HepG2 (cell line): ENCODE results near the gene SEC14L5. TPM values are rescaled to one million over a fixed set of nuclear protein-coding genes. Genes with fewer than 3 reads are reported as not detected.

ENCODE experiments used
- ARNT2 ChIP-seq: sonication (generic); formaldehyde crosslinking; IDR thresholded peaks from 2 replicates; pipeline ENCODE4 v1.8.0; 2022; ENCODE audit warnings: mild to moderate bottlenecking, low read depth, missing genetic modification reagents, moderate library complexity
- ATF4 ChIP-seq, 2 experiments: fragments of 450-650 bp in 1 of 2; sonication (generic) in 1 of 2; formaldehyde crosslinking; IDR thresholded peaks; 2 replicates each; pipeline versions ENCODE4 v1.5.0 to v1.8.0; 2020 to 2022; ENCODE audit warnings: mild to moderate bottlenecking in 1 of 2, missing genetic modification reagents in 1 of 2
- ATM ChIP-seq: fragments of 450-650 bp; IDR thresholded peaks from 2 replicates; pipeline ENCODE4 v1.7.1; 2017; ENCODE audit warnings: mild to moderate bottlenecking, borderline replicate concordance
- GATA4 ChIP-seq: sonication (generic); IDR thresholded peaks from 2 replicates; pipeline ENCODE4 v1.6.1; 2016; ENCODE audit warnings: antibody characterized with exemption, low read depth, borderline replicate concordance
- HDAC1 ChIP-seq: sonication (generic); formaldehyde crosslinking; IDR thresholded peaks from 2 replicates; pipeline ENCODE4 v1.5.1; 2020; ENCODE audit warnings: mild to moderate bottlenecking, missing genetic modification reagents
- MEF2D ChIP-seq: sonication (generic); formaldehyde crosslinking; IDR thresholded peaks from 2 replicates; pipeline ENCODE4 v1.5.1; 2020; ENCODE audit warnings: mild to moderate bottlenecking, missing genetic modification reagents
- MTA1 ChIP-seq: sonication (generic); formaldehyde crosslinking; IDR thresholded peaks from 2 replicates; pipeline ENCODE4 v1.4.0; 2020; ENCODE audit warnings: missing genetic modification reagents, mild to moderate bottlenecking, borderline replicate concordance
- MYC ChIP-seq: sonication (generic); formaldehyde crosslinking; IDR thresholded peaks from 2 replicates; pipeline ENCODE4 v1.9.0; 2021; ENCODE audit warnings: missing genetic modification reagents, borderline replicate concordance
- NFRKB ChIP-seq: fragments of 450-650 bp; IDR thresholded peaks from 2 replicates; pipeline ENCODE4 v1.6.1; 2017
- RAD21 ChIP-seq: fragments of 450-650 bp; formaldehyde crosslinking; IDR thresholded peaks from 2 replicates; pipeline ENCODE4 v1.5.0; 2020; ENCODE audit warnings: mild to moderate bottlenecking
- RXRA ChIP-seq: sonication (generic); formaldehyde crosslinking; IDR thresholded peaks from 2 replicates; pipeline ENCODE4 v1.5.1; 2020; ENCODE audit warnings: missing genetic modification reagents
- ZBTB33 ChIP-seq: sonication (generic); formaldehyde crosslinking; IDR thresholded peaks from 2 replicates; pipeline ENCODE4 v1.4.0; 2020; ENCODE audit warnings: missing genetic modification reagents
- ZBTB39 ChIP-seq: sonication (generic); formaldehyde crosslinking; IDR thresholded peaks from 2 replicates; pipeline ENCODE4 v1.5.0; 2020; ENCODE audit warnings: missing genetic modification reagents
- ZNF276 ChIP-seq: sonication (generic); formaldehyde crosslinking; IDR thresholded peaks from 2 replicates; pipeline ENCODE4 v1.4.0; 2020; ENCODE audit warnings: mild to moderate bottlenecking, low read depth, missing genetic modification reagents
- ZNF546 ChIP-seq: sonication (generic); formaldehyde crosslinking; conservative IDR thresholded peaks from 2 replicates; pipeline ENCODE4 v1.8.1; 2023; ENCODE audit warnings: mild to moderate bottlenecking, missing genetic modification reagents
- ZNF609 ChIP-seq: sonication (generic); formaldehyde crosslinking; IDR thresholded peaks from 2 replicates; pipeline ENCODE4 v1.4.0; 2020; ENCODE audit warnings: mild to moderate bottlenecking, missing genetic modification reagents, borderline replicate concordance
- ZNF720 ChIP-seq: sonication (generic); formaldehyde crosslinking; IDR thresholded peaks from 2 replicates; pipeline ENCODE4 v1.4.0; 2020; ENCODE audit warnings: missing genetic modification reagents
- polyA plus RNA-seq, 8 experiments: library from polyadenylated mRNA; depleted of rRNA in 3 of 8; stranded (reverse) in 7 of 8; unstranded in 1 of 8; fragments of >200 nt; fragmentation: Illumina TruSeq in 4 of 8; extraction: Trizol in 4 of 8; gene quantifications; 2 replicates each; pipeline versions ENCODE4 v1.2.1 to v1.2.3, GENCODE V29; 2011 to 2016; ENCODE audit warnings: low read depth in 4 of 8, missing spikeins in 1 of 8, mixed read lengths in 1 of 8; ENCODE audit not compliant: insufficient read depth in 1 of 8
- total RNA-seq, 5 experiments: library from RNA; depleted of rRNA; stranded (reverse); fragments of >200 nt; fragmentation: Illumina TruSeq; extraction: Trizol; gene quantifications; 2 replicates each; pipeline ENCODE4 v1.2.3, GENCODE V29; 2016; ENCODE audit warnings: low read depth in 1 of 5

Gene SEC14L5
- total and polyA plus RNA-seq, 2 of the 13 experiments (the other 11 are each of a cell fraction or from before 2014, with no cell fraction given) = 0.40 to 0.42 TPM

- 0 out of 2 replicates have a peak, but pooled peaks have one; percentile 14 for TF ChIP-seq ARNT2 (CRISPR knock-in tag)
- no peak for TF ChIP-seq ATF4 (CRISPR knock-in tag; IDR thresholded peaks at IDR 0.05)
- no peak for TF ChIP-seq GATA4
- no peak for TF ChIP-seq ATM
- TF ChIP-seq ZBTB39 (CRISPR knock-in tag) = no peak
- 0 out of 2 replicates have a peak, but pooled peaks have one; percentile 28 for TF ChIP-seq ZNF276
- 0 out of 2 replicates have a peak, but pooled peaks have one; percentile 22 for TF ChIP-seq MYC (CRISPR knock-in tag)
- no peak for TF ChIP-seq ZNF609
- 0 out of 2 replicates have a peak, but pooled peaks have one; percentile 30 for TF ChIP-seq RXRA (CRISPR knock-in tag)
- TF ChIP-seq NFRKB = no peak
- TF ChIP-seq MEF2D (CRISPR knock-in tag) = no peak
- peak; percentile 22; the same call in 1 of the 2 replicates for TF ChIP-seq MTA1 (CRISPR knock-in tag)
- no peak for TF ChIP-seq ZNF546 (CRISPR knock-in tag)
- TF ChIP-seq RAD21 (CRISPR knock-in tag) = peak; percentile 30; the same call in 1 of the 2 replicates
- no peak for TF ChIP-seq HDAC1 (CRISPR knock-in tag)
- peak; percentile 98 for TF ChIP-seq ZBTB33 (CRISPR knock-in tag)
- no peak for TF ChIP-seq ZNF720
These were observed 67.1 kb downstream of the SEC14L5 start (continued) for GRCh38 chr16:5025171-5025632.
